Liver (tissue), 9 donors: ENCODE data around the gene SNRPN. TPM values are rescaled to one million over a fixed set of nuclear protein-coding genes. Genes with fewer than 3 reads are reported as not detected.
"Not testable (repeated sequence)": the region's sequence is repeated elsewhere in the genome, so short reads cannot be mapped to it uniquely, and the experiment has no call there.

Experiments
- DNase-seq: peaks from one replicate; pipeline ENCODE4 v3.0.0-alpha.2; 2017; ENCODE audit warnings: low spot score
- H3K27ac ChIP-seq, 2 donors: one replicate each; pipeline ENCODE4 v1.7.0; 2013; ENCODE audit warnings: inconsistent platforms in 2 of 2, low read length in 2 of 2, control low read depth in 1 of 2, low read depth in 1 of 2, mild to moderate bottlenecking in 1 of 2
- H3K27me3 ChIP-seq, 4 donors: one replicate each; pipeline versions ENCODE4 v1.6.1 to v1.7.0; 2013; ENCODE audit warnings: low read length in 3 of 4, inconsistent platforms in 1 of 4, mild to moderate bottlenecking in 1 of 4, moderate library complexity in 1 of 4; ENCODE audit not compliant: control insufficient read depth in 4 of 4, insufficient read depth in 4 of 4
- H3K36me3 ChIP-seq, 4 donors: one replicate each; pipeline versions ENCODE4 v1.6.1 to v1.7.0; 2013; ENCODE audit warnings: low read length in 3 of 4, mild to moderate bottlenecking in 3 of 4, low read depth in 1 of 4, moderate library complexity in 1 of 4; ENCODE audit not compliant: control insufficient read depth in 4 of 4, insufficient read depth in 3 of 4
- H3K4me1 ChIP-seq, 4 donors: one replicate each; pipeline versions ENCODE4 v1.6.1 to v1.7.0; 2013; ENCODE audit warnings: low read length in 3 of 4, mild to moderate bottlenecking in 3 of 4, moderate library complexity in 1 of 4; ENCODE audit not compliant: control insufficient read depth in 4 of 4, insufficient read depth in 4 of 4
- H3K4me3 ChIP-seq, 3 donors: one replicate each; pipeline versions ENCODE4 v1.6.1 to v1.7.0; 2013; ENCODE audit warnings: low read length in 3 of 3, control low read depth in 1 of 3, low read depth in 1 of 3, mild to moderate bottlenecking in 1 of 3
- H3K9ac ChIP-seq, 2 donors: one replicate each; pipeline ENCODE4 v1.7.0; 2013; ENCODE audit warnings: low read length in 2 of 2, mild to moderate bottlenecking in 2 of 2, moderate library complexity in 2 of 2, control low read depth in 1 of 2, low read depth in 1 of 2
- H3K9me3 ChIP-seq, 4 donors: one replicate each; pipeline versions ENCODE4 v1.6.1 to v1.7.0; 2013; ENCODE audit warnings: low read length in 3 of 4; ENCODE audit not compliant: control insufficient read depth in 4 of 4
- CTCF ChIP-seq: fragments of 150-350 bp; IDR thresholded peaks from 2 replicates; pipeline ENCODE4 v1.5.1; 2017; ENCODE audit warnings: improper control_type of control experiment, low read depth, low read length; ENCODE audit not compliant: missing input control
- EGR1 ChIP-seq, 2 donors: IDR thresholded peaks; 2 replicates each; pipeline ENCODE4 v1.6.1; 2016 to 2018; ENCODE audit warnings: antibody characterized with exemption in 2 of 2, low read depth in 2 of 2
- FOXA1 ChIP-seq: IDR thresholded peaks from 2 replicates; pipeline ENCODE4 v1.6.1; 2016; ENCODE audit warnings: antibody characterized with exemption
- FOXA2 ChIP-seq: IDR thresholded peaks from 2 replicates; pipeline ENCODE4 v1.6.1; 2016; ENCODE audit warnings: antibody characterized with exemption
- GABPA ChIP-seq, 2 donors: IDR thresholded peaks in 1 of 2; conservative IDR thresholded peaks in 1 of 2; 2 replicates each; pipeline ENCODE4 v1.6.1; 2016; ENCODE audit warnings: antibody characterized with exemption in 2 of 2, mild to moderate bottlenecking in 1 of 2, moderate library complexity in 1 of 2
- HNF4A ChIP-seq, 2 donors: conservative IDR thresholded peaks; 2 replicates each; pipeline ENCODE4 v1.6.1; 2016; ENCODE audit warnings: antibody characterized with exemption in 2 of 2, mild to moderate bottlenecking in 2 of 2
- HNF4G ChIP-seq: IDR thresholded peaks from 2 replicates; pipeline ENCODE4 v1.6.1; 2016; ENCODE audit warnings: antibody characterized with exemption
- JUND ChIP-seq, 2 donors: IDR thresholded peaks; 2 replicates each; pipeline ENCODE4 v1.6.1; 2016; ENCODE audit warnings: antibody characterized with exemption in 2 of 2
- MAX ChIP-seq: IDR thresholded peaks from 2 replicates; pipeline ENCODE4 v1.6.1; 2016; ENCODE audit warnings: antibody characterized with exemption
- NR2F2 ChIP-seq: IDR thresholded peaks from 2 replicates; pipeline ENCODE4 v1.6.1; 2016; ENCODE audit warnings: antibody characterized with exemption
- RAD21 ChIP-seq, 2 donors: IDR thresholded peaks; 2 replicates each; pipeline ENCODE4 v1.6.1; 2016; ENCODE audit warnings: antibody characterized with exemption in 2 of 2, mild to moderate bottlenecking in 2 of 2
- REST ChIP-seq: IDR thresholded peaks from 2 replicates; pipeline ENCODE4 v1.6.1; 2016; ENCODE audit warnings: antibody characterized with exemption, mild to moderate bottlenecking
- RXRA ChIP-seq, 2 donors: IDR thresholded peaks; 2 replicates each; pipeline ENCODE4 v1.6.1; 2017 to 2018; ENCODE audit warnings: antibody characterized with exemption in 2 of 2, mild to moderate bottlenecking in 1 of 2
- SP1 ChIP-seq: IDR thresholded peaks from 2 replicates; pipeline ENCODE4 v1.6.1; 2018; ENCODE audit warnings: antibody characterized with exemption, mild to moderate bottlenecking
- TAF1 ChIP-seq: conservative IDR thresholded peaks from 2 replicates; pipeline ENCODE4 v1.6.1; 2016; ENCODE audit warnings: antibody characterized with exemption, mild to moderate bottlenecking
- YY1 ChIP-seq: IDR thresholded peaks from 2 replicates; pipeline ENCODE4 v1.6.1; 2016; ENCODE audit warnings: antibody characterized with exemption, mild to moderate bottlenecking
- ZBTB33 ChIP-seq: IDR thresholded peaks from 2 replicates; pipeline ENCODE4 v1.6.1; 2016; ENCODE audit warnings: antibody characterized with exemption
- WGBS: extraction: QIAGEN DNeasy Blood & Tissue Kit; methylation state at CpG from one replicate; pipeline ENCODE4 v1.1.7; 2013; 5-methylcytosine and 5-hydroxymethylcytosine counted together
- polyA plus RNA-seq, 2 donors: library from polyadenylated mRNA; stranded (reverse) in 1 of 2; unstranded in 1 of 2; fragments of 200-250 nt in 1 of 2; fragments of >200 nt in 1 of 2; fragmentation: Nextera tagmentation in 1 of 2; extraction: Ambion mirVana in 1 of 2; gene quantifications; one replicate each; pipeline versions ENCODE4 v1.2.1 to v1.2.3, GENCODE V29; 2013 to 2015
- total RNA-seq, 2 donors: library from RNA; depleted of rRNA; stranded (reverse); fragments of >200 nt; gene quantifications; one replicate each; pipeline ENCODE4 v1.2.3, GENCODE V29; 2014
- TF ChIP-seq, protein P1 (sequence below): IDR thresholded peaks from 2 replicates; pipeline ENCODE4 v1.6.1; 2016; ENCODE audit warnings: antibody characterized with exemption
- donor health status: healthy.
- donor health status: healthy.
- donor health status: healthy.
- donor health status: healthy.
- donor health status: healthy.

The SNRPN gene
- total and polyA plus RNA-seq, 4 donors = 29.9 to 90.7 (median 44.4) TPM

DNA sequence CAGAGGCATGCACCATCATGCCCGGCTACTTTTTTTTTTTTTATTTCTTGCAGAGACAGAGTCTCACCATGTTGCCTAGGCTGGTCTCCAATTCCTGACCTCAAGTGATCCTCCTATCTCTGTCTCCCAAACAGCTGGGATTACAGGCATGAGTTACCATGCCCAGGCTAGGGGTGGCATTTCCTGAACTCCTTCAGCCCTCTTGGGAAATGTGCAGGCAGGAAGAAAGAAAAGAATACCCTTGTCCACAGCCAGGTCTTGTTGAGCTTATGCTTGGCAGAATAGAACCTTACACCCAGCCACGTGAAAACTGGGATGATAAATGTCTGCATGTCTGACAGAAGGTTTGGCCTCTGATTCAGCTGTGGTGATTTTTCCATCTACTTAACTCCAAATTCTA, 30.2 kb upstream of the SNRPN start (continued):
- TF ChIP-seq REST (no peak), GABPA (IDR thresholded peaks at IDR 0.05 in 1 of 2, conservative IDR thresholded peaks at IDR 0.05 in 1 of 2) (no peak), RXRA (IDR thresholded peaks at IDR 0.05) (no peak), SP1 (no peak), YY1 (no peak), HNF4G (no peak), TAF1 (no peak), RAD21 (IDR thresholded peaks at IDR 0.05) (no peak), EGR1 (IDR thresholded peaks at IDR 0.05; ENCODE audit: low read depth in 2 of 2) (no peak), MAX (no peak)
- TF ChIP-seq, protein P1, sequence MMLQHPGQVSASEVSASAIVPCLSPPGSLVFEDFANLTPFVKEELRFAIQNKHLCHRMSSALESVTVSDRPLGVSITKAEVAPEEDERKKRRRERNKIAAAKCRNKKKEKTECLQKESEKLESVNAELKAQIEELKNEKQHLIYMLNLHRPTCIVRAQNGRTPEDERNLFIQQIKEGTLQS = no peak

- DNase-seq, H3K9me3 ChIP-seq: not testable (repeated sequence)
These were observed 22.7 kb upstream of the SNRPN start for GRCh38 chr15:24931874-24932732.

DNA sequence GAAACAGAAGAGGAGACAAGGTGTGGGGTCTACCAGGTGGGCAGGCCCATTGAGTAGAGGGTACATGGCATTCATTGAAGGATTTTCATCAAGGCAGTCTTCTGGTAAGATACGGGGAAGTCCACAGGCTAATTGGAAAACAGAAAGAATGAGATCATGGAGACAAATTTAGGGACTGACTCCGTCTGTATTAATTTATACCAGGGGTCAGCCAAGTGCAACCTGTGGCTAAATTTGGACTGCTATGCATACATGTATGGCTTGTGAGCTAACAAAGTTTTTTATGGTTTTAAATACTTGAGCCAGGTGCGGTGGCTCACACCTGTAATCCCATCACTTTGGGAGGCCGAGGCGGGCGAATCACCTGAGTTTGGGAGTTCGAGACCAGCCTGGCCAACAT, 21.1 kb upstream of the SNRPN start:
- Histone ChIP-seq H3K36me3 (no peaks in the 10 kb centered on the region), H3K4me1 (no peaks in the 10 kb centered on the region), H3K9me3 (no peaks in the 10 kb centered on the region), H3K4me3 (no peak overlapping the region), H3K9ac (no peak overlapping the region), H3K27ac (no peak overlapping the region), H3K27me3 (peaks cover 0 to 2% (median 0%) of the 10 kb centered on the region in 4 donors)
- WGBS = 87% methylated on average over 7 of the region's 7 CpGs
- DNase-seq = no peak
- TF ChIP-seq SP1 (no peak), CTCF (no peak), FOXA2 (no peak), MAX (no peak), ZBTB33 (no peak), FOXA1 (no peak), NR2F2 (no peak), EGR1 (IDR thresholded peaks at IDR 0.05; ENCODE audit: low read depth in 2 of 2) (no peak), JUND (IDR thresholded peaks at IDR 0.05) (no peak), TAF1 (no peak), HNF4G (no peak), HNF4A (conservative IDR thresholded peaks at IDR 0.05) (no peak)
- TF ChIP-seq, protein P1 = no peak

More at GRCh38 chr15:24931874-24932732, 22.7 kb upstream of the SNRPN start:
- H3K27ac ChIP-seq, H3K4me1 ChIP-seq, H3K9ac ChIP-seq, H3K36me3 ChIP-seq, H3K27me3 ChIP-seq, H3K4me3 ChIP-seq: not testable (repeated sequence)
- 82% methylated on average over 10 of the region's 10 CpGs for whole genome bisulfite sequencing
